HG03025 (cell line): ENCODE results near the gene RPTOR.

Experiments used
- ATAC-seq: cut with Tn5 transposase; IDR thresholded peaks from one replicate; pipeline ENCODE4 v1.9.1; 2021; ENCODE audit warnings: mild to moderate bottlenecking, moderate library complexity; ENCODE audit not compliant: unreplicated experiment, low FRiP score

Gene RPTOR

DNA sequence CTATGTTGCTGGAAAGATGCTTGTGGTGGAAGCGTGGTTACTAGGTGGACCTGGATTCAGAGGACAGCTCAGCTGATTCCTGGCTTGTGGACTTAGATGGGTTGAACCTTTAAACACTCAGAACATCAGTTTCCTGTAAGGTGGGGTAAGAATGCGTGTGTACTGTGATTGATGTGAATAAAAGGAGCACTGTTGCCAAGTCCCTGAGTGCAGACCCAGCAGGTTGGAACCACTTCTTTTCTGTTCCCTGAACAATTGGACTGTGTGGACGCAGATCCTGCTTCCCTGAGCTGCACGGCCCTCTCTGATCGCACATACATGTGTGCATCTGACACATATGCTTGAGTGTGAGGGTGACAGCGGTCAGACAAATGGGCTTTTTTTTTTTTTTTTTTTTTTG lies 37.5 kb downstream of the RPTOR start:
- ATAC-seq, result no peak

DNA sequence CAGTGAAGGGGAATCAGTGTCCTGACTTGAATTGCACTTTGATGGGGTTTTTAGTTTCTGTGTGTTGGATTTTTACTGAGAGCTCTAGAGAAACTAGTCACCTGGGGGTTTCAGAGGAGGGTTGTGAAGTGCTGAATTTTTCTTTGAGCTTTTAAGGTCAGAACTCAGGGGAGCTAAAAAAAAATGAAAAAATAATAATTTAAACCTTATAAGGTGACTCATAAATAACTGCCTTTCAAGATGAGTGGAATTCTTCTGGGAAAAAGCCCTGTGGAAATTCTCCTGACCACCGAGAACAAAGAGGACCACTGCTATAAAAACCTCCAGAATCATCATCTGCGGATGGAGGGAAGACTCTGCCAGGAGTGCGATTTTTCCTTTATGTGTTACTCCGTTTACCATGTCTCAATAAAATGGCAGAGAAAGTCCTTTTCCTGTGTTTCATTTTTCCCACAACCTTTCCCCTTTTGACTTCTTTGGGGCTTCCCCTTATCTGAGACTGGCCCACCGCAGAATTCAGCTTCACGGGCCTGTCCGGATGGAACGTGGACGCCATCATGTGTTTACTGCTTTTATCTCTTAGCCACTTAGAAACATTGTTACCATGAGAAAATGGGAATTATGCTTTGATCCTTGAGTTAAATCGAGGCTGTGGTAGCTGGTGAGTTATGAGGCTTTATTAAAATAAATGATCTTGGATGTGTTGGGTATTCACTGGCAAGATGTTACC lies 39.7 kb downstream of the RPTOR start:
- no peak for ATAC-seq

DNA sequence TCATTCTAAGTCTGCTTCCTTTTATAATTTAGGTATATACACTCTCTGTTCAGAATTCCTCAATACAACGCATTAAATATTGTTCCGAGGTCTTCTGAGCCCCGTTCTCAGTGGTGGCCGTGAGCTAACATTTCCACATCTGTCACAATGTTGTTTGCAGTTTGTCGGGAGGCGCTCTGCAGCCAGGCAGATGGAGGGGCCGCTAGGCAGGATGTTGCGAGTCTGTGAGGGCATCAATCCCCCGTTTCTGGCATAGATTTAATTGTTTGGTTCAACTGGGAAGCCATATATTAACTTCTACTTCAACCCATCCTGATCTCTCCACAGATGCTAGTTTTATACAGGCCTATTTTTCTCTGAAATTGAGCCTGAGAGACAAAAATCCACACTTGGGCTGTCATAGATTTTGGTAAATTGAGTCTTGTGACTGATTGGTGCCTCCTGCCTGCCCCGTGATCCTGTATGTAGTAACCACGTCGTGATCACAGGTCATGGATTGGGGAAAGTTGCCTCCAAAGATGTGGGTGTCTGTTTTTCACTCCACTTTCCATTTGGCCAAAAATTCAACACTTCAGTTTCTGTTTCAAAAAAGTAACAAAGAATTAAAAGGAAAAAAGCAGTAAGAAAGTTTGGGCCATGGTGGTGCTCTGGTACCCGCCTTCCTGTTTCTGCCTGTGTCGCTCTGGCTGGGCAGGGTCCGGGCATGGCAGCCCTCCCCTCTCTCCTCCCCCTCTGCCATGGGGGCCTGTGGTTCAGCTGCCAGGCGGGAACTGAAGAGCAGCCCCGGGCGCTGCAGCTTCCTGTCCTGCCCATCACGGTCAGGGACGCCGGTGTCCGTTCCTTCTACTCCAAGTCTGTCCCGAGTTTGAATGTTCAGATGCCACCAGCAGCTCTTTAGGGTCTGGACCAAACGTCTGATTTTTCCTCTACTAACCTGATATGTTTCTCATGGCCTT lies 41.5 kb downstream of the RPTOR start:
- ATAC-seq, result no peak

DNA sequence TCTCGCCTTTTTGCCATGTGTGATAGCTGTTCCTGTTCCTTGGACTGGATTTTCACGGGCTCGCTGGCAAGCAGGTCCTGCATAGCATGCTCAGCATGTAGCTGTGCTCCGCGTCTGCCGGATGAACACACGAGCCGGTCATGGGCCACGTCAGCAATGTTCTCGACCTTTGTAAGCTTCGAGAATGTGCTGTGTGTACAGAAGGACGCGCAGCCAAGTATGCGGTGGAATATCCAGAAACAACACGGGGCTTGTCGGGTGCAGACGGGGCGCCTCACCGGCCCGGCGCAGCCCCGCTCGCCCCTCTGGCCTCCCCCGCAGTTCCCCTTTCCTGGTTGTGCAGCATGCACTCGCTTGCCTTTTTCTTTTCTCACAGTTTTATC lies 42.2 kb downstream of the RPTOR start:
- ATAC-seq, result no peak

DNA sequence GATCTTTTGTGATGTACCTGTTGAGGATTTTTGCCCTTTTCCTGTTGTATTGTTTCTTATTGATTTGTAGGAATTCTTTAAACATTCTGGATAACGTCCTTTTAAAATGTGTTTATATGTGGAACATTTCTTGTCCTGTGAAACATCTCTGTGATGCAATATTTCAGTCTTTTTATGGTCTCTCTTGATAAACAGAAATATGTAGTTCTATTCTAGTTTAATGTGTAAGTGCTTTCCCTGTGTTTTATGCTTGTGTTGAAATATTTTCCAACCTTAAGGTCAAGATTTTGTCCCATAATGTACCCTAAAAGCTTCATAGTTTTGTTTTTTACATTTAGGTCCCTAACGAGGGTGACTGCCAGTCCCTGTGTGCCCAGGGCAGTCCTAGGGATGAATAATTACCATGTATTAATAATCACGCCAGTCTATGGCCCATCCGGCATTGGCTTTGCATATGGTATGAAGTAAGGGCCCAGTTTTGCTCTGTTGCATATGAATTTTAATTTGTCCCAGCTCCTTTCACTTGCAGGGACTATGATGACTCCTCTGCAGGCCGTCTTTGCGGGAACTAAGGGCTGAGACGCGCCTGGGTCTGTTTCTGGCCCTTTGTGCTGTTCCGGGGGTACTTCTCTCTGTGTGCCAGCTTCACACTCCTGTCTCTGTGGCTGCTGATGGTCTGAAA lies 44.2 kb downstream of the RPTOR start:
- no peak for ATAC-seq

DNA sequence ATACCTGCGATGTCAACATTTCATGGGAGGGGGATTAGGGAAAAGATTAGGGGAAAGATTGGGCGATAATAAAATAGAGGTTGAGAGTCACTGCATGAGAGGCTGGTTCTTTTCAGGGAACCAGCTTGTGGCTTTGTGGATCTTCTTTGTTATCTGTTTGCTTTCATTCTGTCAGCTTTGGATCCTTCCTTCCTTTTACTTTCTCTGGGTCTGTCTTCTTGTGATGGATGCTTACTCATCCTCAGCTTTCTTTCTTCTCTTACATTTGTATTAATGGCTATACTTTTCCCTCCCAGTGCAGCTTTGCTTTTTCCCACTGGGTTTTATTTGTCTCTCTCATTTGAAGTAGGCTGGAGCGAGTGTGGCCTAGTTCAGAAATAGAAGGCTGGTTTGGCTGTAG lies 47.1 kb downstream of the RPTOR start:
- no peak for ATAC-seq

DNA sequence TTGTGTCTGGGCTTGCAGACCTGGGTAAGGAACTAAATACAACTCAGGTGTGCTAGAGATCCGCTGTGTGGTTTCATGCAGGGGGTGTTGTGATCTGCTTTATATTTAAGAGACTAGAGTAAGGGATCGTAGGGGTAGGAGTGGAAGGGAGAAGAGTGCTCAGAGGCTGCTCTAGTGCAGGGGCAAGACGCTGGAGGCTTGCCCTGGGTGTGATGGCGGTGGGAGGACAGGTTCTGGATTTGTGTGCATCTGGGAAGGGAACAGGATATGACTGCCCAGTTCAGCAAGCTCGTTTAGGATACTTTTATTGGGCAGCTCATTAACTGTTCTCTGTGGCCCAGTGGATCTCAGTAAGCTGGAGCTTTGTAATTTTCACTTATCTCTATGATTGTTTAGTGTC lies 47.6 kb downstream of the RPTOR start:
- ATAC-seq, result no peak

DNA sequence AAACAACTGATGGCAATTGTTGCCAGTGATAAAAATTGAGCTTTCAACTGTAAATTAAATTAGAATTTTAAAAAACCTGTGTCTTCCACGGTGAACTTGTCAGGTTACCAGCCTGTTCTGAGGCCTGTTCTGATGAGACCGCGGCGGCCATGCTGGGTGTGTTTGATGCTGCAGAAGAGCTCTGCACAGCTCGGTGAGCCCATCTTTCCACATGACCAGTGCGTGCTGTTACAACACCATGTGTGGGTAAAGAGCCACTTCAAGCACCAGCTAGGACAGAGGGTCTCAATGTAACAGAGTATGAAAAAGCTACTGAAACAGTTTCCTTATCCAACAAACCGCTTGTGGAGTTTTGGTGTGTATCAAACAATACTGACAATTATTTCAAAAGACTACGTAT lies 48.5 kb downstream of the RPTOR start:
- no peak for ATAC-seq

DNA sequence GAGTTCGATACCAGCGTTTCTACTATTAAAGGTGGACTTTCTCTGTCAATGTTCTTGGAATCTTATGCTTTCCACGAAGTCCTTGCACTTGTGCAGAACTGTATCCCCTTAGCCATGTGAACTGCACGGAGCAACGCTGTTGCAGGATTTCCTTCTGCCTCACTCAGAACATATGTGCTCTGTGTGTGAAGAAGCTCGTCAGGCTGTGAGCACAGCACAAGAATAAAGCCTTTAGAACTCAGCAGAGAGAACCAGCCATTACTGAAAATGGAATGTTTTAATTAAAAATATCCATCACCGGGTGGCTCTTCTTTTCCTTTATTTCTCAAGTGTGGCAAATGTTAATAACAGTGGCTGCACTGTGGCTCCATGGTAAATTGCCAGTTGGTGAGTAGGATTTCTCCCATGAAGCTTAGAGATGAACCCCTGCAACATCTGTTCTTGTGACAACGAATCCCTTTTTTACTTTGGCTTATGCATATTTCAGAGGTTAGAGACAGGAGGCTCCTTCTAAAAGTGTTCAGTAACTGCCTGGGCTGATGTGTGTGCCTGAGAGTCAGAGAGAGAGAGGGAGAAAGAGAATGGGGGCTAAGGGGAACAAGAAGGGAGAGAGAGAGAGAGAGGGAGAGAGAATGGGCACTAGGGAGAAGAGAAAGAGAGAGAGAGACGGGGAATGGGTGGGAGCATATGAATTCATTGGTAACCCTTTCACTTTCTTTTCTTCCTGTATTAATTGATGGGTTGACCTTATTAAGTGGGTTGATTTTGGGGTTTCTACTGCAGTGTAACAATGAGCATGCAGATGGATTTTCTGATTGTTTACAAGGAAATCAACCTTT lies 50.0 kb downstream of the RPTOR start:
- no peak for ATAC-seq

DNA sequence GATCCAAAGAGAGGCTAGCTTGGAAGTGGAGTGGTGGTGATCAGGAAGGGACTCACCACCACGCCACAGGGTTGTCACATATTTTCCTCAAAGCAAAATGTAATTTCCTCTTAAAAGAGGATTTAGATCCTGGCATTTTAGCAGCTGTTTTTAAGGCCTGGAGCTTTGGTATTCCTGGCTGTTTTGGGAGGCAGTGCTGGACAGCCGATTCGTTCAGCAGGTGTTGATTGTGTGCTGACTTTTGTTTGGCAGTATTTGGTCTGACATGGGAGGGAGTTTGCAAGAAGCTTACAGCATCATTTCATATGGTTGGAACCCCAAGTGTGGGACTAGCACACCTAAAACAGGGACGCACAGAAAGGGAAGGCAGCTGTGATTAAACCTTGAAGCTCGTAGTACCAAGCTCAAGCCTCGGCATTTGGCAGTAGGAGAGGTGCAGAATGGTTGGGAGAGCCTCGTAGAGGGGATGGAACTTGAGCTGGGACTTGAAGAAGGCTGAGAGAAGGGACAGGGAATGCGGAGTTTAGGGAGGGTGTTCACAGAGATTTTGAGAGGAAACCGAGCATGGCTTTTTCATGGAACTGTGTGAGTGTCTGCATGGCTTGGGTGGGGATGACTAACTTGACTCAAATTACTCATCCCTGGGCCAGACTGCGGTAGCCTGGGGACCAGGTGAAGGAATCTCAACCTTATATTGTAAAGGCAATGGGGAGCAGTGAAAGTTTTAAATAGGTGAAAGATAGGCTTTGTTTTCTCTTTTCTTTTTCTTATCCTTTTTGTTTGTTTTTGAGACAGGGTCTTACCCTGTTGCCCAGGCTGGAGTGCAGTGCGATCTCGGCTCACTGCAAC lies 52.3 kb downstream of the RPTOR start:
- ATAC-seq, result no peak

DNA sequence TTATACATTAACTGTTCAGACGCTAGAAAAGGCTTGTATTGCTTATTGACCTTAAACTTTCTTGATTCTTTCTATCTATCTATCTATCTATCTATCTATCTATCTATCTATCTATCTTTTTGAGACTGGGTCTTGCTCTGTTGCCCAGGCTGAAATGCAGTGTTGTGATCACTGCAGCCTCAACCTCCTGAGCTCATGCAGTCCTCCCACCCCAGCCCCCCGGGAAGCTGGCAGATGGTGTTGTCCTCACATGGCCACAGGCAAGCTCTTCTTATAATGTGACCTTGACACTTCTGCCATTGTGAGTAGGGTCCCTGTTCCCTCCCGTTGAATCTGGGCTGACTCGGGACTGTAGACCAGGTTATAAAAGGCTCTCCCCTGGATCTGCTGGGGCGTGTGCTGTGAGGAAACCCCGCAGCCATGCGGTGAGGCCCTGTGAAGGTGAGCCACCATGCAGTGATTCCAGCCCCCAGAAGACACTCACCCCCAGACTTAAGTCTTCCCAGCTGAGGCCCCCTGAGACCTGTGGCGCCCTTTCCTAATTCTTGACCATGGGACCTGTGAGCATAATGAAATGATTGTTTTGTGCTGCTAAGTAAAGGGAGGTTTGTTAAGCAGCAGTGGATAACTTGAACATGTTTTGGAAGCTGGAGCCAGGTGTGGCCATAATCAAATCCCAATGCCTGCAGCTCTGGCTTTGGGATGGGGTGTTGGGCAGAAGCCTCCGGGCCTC lies 54.3 kb downstream of the RPTOR start:
- ATAC-seq, result no peak

DNA sequence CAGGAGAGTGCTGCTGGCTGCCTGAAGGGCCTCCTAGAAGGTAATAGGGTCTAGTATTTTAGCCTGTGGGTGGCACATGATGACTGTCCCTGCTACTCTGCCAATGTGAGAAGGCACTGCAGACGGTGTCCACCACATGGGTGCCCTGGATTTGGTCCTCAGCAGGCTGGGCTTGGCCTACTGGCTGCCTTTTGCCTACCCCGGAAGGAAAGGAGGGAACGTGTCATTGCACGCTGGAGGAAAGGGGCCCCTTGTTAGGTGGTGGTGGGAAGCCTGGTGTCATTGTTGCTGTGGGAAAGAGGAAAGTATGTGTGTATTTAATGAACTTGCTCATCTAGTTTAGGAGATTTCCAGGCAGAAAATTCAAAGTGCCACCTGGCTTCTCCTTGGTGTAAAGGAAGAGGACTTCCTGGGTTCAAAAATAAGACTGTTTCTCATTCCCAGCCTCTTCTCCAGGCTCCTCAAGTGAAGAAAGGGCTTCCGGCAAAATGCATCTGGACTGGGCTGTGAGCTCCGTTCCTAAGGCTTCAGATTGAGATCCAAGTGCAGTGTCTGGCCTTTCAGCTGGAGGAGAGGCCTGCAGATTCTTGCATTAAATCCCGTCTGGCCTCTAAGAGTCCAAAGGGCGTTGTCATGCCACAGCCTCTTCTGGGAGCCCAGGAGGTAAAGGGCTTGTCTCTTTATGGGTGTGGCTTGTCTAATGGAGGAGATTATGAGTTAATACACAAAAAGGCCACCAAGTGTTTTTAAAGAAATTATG lies 55.1 kb downstream of the RPTOR start:
- ATAC-seq, result no peak

DNA sequence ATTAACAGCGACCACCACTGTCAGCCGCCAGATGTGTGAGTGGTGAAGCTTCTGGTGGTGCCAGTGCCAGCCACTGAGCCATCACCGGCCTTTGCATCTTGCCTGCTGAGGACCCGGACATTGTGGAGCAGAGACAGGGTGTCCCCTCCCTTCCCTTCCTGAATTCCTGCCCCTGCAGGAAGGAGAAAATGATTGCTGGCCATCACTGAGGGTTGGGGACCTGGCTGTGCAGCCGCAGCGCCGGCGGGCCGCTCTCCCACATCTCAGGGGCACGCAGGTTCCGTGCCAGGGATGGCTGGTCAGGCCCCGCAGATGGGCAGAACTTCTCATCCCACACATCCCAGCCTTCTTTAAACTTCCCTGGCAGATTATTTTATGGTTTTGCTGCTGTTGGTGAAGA lies 56.5 kb downstream of the RPTOR start:
- no peak for ATAC-seq

DNA sequence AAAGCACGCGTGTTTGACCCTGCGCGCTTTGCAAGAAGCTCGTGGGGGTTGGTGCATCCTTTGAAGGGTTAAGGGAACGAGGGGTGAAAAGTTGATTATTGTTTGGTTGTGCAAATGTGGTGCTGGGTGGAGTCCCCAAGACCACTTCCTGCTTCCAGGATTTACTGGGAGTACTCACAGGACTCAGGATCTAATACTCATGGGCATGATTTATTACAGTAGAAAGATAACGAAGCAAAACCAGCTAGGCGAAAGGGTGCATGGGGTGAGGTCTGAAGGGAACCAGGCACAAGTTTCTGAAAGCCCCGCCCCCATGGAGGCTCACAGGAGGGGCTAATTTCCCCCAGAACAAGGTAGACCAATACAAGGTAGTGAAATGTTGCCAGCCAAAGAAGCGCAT lies 58.8 kb downstream of the RPTOR start:
- no peak for ATAC-seq

DNA sequence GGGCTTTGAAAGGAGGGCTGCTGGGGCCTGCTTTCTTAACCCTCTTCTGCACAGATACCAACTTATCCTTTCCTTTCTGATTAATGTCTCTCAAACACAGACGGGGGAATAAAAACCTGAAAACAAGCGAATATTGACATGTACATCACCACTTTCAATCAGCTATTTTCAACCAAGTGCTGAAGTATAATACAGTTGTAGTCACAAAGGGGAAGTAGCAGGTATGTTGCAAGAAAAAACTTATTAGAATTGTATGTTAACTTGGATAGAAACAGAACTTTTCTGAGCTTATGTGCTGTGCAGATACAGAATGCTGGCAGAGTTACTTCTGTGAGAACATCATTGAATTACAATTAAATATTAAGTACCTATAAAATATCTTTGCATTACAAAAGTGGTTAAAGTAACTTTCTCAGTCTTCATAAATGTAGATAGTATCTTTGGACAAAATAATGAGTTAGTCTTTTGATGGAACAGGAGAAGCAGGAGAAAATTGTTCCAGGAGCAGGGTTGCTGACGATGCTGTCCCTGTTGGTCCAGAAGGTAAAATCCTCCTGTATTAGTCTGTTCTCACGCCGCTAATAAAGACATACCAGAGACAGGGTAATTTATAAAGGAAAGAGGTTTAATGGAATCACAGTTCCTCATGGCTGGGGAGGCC lies 59.5 kb downstream of the RPTOR start:
- ATAC-seq, result no peak

DNA sequence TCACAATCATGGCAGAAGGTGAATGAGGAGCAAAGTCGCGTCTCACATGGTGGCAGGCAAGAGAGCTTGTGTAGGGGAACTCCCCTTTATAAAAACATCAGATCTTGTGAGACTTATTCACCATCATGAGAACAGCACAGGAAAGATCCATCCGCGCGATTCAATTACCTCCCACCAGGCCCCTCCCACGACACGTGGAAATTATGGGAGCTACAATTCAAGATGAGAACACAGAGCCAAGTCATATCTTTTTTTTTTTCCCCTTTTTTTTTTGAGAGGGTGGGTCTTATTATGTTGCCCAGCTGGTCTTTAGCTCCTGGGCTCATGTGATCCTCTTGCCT lies 60.0 kb downstream of the RPTOR start:
- no peak for ATAC-seq

DNA sequence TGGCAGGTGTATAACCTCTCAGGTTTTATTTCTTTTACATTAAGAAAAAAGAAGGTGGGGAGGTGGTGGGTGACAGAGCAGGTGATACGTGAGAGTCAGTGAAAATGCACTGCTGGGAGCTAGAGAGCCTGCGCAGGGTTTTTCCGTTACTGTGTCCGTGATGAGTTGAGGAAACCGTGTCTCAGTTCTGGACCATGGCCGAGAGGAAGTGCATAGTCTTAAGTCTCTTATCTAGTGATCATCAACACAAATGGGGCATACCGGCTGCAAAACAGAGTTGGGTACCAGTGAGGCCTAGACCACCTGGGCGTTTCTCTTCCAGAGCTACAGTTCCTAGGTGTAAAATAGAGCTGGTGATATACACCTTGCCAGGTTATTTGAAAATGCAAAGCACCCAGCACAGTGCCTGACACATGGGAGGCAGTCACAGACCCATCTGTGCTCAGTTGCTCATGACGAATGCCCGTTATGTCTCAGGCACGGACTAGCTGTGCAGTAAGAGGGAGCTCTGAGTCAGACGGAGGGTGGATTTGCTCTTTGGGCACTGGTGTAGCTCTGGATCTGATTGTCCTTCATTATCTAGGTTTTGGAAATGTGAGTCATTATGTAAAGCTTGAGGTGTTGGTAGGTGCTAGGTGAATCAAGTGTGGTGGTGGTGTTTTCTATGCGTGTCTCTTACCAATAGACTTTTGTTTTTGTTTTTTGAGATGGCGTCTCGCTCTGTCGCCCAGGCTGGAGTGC lies 60.9 kb downstream of the RPTOR start:
- peak; percentile 59 for ATAC-seq
